GM21367 (cell line): Measurements from ENCODE around the gene NDUFV1.

Source experiments
- ATAC-seq: cut with Tn5 transposase; IDR thresholded peaks from one replicate; pipeline ENCODE4 v1.9.1; 2021; ENCODE audit not compliant: unreplicated experiment

NDUFV1 gene

DNA sequence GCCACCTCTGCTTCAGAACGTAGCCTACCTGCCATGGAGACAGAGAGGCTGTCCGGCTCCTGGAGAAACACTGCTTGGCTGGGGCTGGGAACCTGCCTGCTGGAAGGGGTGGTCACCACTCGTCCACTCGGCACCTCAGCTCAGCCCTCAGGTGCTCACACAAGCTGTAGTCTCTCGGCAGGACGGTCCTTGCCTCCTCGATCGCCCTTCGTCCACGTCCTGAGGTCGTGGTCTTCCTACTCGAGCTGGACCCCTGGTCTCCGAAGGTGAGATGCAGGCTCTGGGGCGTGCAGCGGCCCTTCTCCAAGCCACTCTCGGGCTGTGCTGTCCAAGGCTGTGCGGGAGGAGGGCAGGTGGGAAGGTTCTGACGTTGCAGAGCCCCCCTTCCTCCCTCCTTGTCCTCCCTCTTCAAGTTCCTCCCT, 32.7 kb downstream of the NDUFV1 start, which contains the start of gene TBX10:
TSS of gene TBX10 (minus strand) at position 326 of the 422 bp plus-strand sequence. CDS start at position 35, 291 bp downstream.
- no peak for ATAC-seq

DNA sequence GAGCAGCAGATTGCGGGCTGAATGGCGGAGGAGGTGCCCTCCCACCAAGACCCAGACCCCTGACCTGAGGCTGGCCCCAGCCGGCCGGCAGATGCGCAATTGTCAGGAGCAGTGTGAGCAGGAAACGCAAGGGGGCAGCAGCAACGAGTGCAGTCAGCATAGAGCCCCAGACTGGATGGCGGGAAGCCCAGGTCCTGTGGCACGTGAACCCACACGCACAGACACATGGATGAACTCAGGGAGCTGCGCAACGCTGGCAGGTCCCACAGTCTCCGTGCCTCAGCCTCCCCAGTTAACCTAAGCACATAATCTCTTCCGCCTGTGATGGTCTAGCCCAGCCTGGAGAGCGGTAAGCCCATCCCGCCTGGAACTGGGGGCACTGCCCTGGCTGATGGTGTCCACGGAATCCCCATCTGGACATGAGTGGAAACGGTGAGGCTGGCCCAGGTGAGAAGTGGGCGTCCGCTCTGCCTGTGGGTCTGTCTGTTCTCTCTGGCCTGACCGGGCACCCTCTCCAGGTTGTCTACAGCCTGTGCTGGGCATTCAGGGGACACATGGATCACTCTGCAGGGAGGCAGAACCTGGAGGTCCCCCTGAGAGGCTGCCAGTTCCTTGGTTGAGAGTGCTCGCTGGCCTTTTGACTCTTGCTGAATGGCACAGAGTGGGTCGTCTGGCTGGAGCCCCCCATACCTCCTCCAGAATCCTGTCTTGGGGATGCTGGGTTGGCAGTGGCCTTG, 33.5 kb downstream of the NDUFV1 start:
- no peak for ATAC-seq

DNA sequence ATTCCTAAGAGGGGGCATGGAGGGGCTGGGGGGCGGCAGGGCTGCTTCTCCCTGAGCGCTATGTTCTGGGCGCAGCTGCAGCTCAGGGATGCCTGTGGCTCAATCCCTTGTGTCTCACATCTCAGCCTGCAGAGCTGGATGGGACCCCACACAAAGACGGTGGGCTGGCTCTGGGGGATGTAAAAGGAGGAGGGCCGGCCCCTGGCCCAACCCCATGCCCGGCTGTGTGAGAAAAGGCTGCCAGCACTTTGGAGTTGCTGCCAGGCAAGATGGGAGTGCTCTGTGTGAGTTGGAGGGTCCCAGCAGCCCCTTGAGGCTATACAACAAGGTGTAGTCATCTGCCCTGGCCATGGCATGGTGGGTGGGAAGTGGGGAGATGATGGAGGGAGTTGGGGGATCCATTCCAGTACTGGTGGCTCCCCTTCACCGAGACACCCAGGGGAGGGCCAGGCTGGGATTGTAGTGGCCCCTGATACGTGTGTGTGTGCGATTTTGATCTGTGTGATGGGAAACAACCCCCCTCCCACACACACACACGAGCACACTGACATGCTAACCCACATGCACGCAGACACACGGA, 34.1 kb downstream of the NDUFV1 start:
- ATAC-seq, result no peak

DNA sequence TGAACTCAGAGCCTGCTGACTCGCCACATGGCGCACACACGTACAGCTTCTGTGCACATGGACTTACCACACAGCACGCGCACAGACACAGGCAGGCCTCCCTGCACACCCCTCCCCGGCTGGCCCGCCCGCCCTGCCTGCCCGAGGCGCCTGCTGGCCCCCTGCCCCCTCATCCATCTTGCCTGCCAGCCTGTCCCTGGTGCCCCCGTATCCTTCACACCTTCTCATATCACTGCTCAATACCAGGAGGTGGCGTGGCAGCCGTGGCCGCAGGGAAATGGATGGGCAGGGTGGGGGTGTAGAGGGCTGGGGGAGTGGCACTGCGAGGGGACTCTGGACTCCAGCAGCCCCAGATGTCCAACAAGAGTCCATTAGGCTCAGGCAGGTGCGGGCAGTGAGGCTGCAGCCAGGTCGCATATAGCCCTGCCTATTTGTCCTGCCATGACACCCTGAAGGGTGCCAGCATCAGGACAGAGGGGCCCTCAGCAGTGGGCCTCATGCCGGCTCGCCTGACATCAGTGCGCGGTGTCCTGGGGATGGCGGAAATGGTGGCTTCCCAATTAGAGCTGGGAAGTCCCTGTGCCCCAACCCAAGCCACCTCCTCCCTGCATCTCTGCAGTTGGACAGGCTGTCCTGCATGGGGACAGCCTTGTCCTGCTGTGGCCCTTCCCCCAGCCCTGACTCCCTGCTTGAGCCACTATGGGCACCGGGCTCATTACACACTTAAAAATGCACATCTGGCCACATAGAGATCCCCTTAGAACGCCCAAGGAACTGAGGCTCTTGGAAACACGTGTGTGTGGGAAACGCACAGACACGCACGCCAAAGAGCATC, 34.8 kb downstream of the NDUFV1 start:
- ATAC-seq, result no peak

DNA sequence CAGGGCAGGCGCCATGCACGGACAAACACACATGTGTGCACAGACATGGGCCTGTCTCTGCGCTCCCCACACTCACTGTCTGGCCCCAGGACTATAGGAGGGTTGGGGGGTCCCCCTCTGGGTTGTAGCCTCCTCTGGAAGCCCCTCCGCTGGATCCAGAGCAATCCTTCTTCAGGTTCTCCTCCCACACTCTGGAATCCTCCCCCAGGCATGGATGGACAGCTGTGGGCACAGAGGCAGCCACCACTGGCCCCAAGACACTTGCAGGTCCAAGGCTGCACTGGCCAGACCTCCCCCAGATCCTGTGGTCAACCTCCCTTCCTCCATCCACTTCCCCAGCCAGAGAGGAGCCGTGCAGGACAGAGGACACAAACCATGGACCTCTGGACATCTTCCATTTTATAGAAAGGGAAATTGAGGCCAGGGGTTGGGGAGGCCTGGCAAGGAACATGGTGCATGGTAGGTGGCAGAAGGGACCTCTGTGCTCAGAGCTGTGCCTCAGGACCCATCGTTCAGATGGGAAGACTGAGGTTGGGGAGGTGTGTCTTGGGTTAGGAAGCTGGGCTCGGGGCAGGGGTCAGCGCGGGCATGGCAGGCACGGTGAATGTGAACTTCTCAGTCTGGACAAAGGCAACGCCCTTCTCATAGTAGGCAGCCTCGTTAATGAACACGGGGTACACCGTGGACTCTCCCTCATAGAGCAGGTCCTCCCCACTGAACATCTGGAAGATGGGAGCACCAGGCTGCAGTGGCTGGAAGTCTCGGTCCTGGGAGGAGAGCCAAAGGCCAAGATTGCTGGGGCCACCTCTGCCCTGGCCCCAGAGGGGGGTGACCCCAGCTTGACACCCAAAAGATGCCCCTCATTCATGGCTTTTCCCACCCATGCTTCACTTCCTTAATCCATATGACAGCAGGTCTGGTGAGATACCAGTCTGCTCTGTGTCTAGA, 35.7 kb downstream of the NDUFV1 start:
- no peak for ATAC-seq

DNA sequence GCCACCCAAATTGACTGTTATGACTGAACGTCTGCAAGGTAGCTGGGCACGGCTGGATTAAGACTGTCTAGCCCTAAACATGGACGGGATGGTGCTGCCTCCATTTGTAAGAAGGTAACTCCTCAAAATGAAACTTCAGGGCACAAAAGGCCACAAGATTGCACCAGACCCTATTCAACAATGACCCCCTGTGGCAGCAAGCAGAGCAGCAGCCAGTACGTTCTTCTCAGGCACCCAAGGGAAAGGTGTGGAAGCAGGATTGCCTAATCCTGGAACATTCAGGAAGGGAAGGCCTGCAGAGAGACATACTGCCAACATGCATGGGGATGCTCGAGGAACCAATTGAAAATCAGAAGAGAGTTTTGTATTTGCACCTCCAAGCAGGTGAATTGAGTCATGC, 37.3 kb downstream of the NDUFV1 start:
- no peak for ATAC-seq

DNA sequence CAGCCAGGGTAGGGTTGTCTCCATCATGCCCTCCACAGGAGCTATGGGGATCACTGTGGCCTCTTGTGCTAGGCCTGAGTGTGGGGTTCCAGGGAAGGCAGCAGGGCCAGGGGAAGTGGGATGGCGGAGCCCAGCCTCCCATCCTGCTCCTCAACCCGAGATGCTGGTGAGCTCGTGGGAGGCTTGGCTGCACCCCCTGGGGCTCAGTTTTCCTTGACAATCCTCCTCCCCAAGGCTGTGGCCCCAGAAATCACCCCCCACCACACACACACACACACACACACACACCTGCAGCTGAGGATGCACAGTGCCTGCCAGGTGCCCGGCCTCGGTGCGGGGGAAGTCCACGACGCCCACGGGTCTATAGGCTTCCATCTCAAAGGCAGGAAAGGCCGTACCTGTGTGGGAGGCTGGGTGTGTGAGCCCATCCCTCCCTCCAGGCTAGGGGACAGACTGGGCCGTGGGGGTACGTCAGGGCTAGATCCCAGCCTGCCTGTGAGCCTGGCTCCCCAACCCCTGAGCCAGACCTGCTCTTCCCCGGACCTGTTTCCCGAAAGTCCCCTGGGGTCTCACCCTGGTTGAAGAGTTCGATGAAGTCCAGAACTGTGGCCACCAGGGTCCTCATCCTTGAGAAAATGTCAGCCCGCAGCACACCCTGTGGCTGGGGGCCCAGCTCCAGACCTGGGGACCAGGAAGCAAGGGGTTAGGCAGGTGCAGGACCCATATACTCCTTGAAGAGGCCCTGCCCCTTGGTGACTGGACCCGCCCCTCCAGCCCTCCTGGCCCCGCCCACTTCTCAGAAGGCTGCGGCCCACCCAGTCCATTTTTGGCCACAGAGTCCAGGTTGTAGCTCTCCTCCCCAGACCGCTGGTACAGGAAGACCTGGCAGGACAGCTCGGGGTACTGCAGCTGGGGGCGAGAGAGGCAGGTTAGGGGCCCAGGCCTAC, 38.0 kb downstream of the NDUFV1 start:
- no peak for ATAC-seq

DNA sequence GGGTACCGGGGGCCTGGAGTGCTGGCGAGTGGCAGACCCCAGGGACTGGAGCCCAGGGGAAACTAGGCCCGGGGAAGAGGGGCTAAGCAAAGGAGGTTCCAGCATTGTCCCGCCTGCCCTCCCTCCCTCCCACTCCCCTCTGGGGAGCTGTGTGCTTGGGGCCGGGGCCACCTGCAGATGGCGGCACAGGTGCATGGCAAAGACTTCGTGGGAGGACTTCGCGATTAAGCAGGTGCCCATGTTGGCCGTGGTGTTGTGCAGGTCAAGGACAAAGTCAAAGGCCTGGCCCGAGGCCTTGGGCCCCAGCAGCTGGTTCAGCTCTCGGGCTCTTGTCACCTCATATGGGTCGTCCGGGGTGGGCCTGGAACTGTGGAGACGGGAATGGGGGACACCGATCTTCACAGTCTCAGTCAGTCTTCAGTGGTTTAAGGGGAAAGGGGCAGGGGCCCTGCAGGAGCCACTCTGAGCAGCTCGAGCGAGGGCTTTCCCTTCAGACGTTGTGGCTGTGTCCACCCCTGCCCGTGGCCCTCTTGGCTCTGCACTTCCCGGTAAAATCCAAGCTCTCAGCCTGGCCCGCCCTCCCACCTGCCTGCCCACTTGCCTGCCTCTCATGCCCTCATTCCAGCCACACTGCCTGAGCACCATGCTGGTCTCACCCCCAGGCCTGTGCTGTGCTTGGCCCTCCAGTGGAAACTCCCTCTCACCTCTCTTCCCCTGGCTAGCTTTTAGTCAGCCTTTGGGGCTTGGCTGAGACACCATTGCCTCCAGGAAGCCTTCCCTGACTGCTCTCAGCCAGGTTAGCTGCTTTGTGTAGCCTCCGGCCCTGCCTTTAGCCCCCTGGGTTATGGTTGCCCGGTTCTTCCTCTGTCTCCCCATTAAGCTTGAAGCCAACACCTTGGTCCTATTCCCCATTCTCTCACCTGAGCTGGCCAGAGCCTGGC, 39.1 kb downstream of the NDUFV1 start:
- no peak for ATAC-seq

DNA sequence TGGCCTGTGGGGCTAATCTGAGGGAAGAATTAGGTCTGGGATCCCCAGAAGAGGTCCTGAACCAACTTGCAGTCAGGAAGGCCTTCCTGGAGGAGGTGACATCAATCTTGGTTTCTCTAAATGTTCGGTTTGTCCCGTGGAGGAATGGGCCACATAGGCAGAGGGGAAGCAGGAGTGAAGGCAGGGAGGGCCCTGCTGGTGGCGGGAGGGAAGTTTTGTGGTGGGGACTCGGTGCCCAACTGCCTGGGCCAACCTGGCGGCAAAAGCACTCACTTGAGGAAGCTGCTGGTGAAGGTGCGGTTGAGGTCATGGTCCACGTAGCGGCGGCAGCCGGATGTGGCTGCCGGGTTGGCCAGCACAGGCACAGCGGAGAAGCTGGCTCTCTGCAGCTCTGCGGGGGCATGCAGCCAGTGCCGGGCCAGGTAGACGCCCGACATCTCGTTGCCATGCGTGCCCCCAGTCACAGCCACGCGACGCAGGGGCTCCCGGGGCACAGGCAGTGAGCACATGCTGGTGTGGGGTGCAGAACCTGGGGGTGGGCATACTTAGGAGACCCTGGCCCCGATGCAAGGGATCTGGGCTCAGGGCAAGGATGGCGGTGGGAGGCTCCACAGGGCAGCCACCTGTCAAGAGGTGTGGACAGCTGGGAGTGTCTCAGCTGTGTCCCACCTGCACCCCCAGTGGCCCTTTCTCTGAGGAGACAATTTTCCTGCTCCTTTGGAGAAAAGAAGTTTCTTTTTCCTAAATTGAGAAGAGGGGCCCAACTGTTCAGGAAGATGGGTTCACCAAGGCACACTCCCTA, 40.0 kb downstream of the NDUFV1 start:
- no peak for ATAC-seq

DNA sequence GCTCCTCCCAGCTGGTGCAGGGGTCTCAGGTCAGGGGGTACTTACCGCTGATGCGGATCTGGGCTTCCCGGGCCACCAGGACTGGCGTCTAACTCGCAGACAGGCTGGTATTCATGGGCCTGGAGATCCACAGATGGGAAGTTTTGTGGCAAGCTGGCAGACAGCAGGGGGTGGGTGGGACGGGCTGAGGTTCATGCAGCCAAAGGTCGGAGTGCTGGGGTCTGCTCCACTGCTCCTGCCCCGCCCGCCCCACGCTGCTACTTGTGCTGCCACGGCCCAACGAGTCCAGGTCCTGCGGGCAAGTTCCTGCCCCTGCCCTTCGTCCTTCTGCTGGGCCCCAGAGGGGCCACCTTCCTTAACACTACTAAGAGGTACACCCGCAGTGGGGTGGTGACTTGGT, 40.7 kb downstream of the NDUFV1 start:
- ATAC-seq, result no peak

DNA sequence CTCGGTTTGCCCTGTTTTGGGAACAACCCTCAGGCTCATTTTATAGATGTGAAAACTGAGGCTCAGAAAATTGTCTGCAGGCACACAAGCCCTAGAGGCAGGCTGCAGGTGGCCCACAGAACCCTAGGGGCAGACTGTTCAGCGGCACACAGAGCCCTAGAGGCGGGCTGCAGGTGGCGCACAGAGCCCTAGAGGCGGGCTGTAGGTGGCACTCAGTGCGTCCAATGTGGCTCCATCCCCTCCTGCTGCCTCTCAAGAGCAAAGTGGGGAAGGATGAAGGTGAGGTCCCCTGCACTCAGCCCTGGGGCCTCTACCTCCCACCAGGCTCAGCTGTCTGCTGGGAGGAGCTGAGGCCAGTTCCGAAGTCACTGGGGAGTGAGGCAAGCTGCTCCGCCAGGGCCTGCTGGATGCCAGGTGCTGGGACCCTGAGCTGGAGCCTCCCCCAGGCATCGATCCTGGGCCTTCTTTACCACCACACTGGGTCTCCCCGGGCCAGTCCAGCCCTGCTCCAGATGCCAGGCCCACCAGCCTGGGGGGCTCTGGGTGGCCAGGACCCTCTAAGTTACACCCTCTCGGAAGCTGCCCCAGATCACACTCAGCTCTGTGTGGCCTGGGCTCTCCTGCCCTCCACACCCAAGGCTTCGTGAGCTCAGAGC, 41.5 kb downstream of the NDUFV1 start:
- ATAC-seq, result no peak

DNA sequence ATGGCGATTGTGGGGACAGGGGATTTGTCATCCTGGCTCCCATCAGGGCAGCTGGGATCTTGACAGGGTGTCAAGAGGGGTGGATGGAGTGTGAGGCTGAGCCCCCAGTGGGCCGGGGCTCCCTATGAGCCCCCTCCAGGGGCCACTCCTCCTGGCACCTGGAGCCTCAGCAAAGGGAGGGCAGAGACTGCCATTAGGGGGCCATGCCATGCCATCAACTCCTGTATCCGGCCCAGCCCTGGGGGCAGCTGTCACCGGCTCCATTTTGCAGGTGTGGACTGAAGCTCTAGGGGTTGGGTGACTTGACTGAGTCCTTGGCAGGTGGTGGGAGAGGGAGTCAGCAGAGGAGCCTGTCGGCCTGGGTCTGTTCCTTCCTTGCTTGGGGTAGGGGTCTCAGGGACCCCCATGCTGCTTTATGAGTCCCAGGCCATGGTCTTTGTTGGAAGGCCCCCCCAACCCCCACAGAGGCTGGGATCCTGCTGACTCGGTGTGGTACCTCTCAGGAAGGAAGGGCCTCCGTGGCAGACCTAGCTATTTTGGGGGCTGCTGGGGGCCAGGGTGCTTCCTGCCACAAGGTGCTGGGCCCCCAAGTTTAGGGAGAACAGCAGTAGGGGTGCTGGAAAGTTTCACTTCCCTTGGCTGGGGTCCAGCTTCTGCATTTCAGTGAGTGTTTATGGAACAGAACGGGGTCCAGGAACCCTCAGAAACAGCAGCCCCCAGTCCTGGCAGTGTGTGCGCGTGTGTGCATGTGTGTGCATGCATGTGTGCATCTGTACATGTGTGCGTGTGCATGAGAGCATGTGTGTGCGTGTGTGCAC, 42.3 kb downstream of the NDUFV1 start:
- no peak for ATAC-seq

DNA sequence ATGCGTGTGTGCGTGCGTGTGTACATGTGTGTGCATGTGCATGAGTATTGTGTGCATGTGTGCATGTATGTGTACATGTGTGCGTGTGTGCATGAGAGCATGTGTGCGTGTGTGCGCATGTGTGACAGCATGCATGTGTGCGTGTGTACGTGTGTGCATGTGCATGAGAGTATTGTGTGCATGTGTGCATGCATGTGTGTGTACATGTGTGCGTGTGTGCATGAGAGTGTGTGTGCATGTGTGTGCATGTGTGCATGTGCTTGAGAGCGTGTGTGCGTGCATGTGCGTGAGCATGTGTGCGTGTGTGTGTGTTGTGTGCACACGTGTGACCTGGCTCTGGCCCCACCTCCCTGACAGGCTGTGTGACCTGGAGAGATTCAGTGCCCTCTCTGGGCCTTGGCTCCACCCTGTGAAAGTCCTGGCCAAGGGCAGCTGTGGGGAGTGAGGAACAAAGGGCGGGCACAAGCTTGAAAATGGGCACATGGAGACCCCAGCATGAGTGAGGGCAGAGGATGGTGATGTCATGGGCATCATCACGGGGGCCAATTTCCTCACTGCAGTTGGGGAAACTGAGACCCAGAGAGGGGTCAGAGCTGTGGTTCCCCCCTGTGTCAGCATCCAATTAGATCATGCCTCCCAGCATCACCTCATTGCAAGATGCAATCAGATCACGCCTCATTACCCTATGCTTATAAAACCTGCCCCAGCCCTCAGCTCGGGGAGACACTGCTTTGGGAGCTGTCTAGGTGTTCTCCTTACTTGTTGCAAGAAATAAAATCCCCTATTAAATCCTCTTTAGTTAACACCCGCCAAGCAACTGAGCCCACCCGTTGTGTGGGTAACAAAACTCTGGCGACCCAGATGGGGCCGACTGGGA, 43.1 kb downstream of the NDUFV1 start:
- ATAC-seq, result no peak

DNA sequence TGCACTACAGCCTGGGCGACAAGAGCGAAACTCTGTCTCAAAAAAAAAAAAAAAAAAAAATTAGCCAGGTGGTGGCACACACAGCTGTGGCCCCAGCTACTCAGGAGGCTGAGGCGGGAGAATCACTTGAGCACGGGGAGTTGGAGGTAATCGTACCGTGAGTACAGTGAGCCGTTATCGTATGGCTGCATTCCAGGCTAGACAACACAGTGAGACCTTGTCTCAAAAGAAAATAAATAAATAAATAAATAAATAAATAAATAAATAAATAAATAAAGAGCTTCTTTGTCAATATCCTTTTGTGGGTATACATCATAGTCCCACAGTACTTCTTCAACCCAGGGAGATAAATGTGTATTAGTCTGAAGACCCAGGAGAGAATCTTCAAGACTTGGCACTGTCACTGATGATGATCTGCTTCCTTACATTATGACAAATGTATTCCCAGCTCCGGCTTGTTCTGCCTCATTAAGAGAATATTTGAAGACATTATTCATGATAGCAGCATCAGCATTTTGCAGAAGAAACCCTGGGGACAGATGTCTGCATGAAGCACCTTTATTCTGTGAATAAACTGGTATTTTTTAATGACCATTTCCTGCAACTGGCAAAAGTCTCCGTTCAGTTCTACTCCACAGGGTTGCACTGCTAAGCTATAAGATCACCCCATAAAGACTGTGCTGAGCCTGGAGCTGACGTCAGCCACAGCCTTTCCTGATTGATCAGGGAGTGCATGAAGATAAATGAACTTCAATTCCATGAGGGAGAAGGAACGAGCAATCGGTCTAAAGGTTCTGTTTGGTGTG, 45.4 kb downstream of the NDUFV1 start:
- ATAC-seq, result no peak
